Measurements from ENCODE around the gene DPAGT1. TPM values are rescaled to one million over a fixed set of nuclear protein-coding genes. Genes with fewer than 3 reads are reported as not detected.
"Not testable (repeated sequence)": the region's sequence is repeated elsewhere in the genome, so short reads cannot be mapped to it uniquely, and the experiment has no call there.

Gene DPAGT1
- total and polyA plus RNA-seq, 5 experiments from 2014 or later: 28.7 to 37.5 (median 29.0) TPM

DNA sequence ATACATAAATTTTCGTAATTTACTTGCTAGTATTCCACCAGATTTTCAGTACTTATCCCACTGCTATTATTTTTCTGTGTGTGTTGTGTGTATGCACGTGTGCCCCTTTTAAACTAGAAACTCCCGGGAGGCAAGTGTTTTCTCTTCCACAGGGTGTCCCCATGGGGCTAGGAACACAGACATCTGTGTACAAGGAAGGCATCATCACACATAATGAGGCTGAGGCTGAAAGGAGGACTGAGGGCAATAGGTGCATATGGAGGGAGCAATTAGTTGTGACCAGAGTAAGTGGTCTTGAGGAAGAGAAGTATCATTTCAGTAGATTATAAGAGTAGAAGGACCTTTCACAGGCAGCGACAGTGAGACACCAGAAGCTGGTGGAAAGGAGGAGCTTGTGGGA lies 2.1 kb upstream of the DPAGT1 start:
- DNase-seq (no peak), ATAC-seq (no peak)
- peak overlapping the region; percentile 57 to 100 (median 96) for H3K27ac Mint-ChIP-seq
- peaks cover 24 to 68% (median 50%) of the 10 kb centered on the region in 4 donors for H3K4me1 Mint-ChIP-seq
- no peaks in the 10 kb centered on the region for H3K27me3 Mint-ChIP-seq
- POLR2A ChIA-PET: interaction anchor here (0.6 to 6.6 kb wide), 3 partner anchors 7 to 404 kb away, joined by 4 to 79 read pairs (median 48); a partner anchor contains a TSS
- no peaks in the 10 kb centered on the region for H3K9me3 Mint-ChIP-seq
- H3K4me3 Mint-ChIP-seq: peak overlapping the region in 9 of 10 donors; percentile 69 to 99 (median 83)
- peaks cover 0 to 3% (median 0%) of the 10 kb centered on the region in 3 donors for H3K36me3 Mint-ChIP-seq

DNA sequence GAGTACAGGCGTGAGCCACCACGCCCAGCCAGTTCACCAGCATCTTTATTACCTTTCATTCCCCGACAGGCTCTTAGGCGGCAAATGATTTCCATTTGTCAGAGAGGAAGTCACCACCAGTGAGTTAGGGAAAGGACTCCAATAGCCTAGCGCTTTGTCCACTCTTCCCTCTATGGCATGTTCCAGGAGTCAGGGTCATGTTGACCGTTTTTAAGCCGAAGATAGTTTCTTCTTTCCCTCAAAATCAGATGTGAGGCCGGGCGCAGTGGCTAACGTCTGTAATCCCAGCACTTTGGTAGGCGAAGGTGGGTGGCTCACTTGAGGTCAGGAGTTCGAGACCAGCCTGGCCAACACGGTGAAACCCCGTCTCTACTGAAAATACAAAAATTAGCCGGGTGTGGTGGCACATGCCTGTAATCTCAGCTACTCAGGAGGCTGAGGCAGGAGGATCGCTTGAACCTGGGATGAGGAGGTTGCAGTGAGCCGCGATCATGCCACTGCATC lies 1.6 kb upstream of the DPAGT1 start:
- POLR2A ChIA-PET: interaction anchor here (1.2 to 3.5 kb wide), 13 partner anchors 9 to 94 kb away, joined by 3 to 48 read pairs (median 8); partner anchors contain the start of genes HINFP, NLRX1, RPS25 and TRAPPC4
- peaks cover 19 to 63% (median 49%) of the 10 kb centered on the region in 4 donors for H3K4me1 Mint-ChIP-seq
- not testable (repeated sequence) for H3K9me3 Mint-ChIP-seq

DNA sequence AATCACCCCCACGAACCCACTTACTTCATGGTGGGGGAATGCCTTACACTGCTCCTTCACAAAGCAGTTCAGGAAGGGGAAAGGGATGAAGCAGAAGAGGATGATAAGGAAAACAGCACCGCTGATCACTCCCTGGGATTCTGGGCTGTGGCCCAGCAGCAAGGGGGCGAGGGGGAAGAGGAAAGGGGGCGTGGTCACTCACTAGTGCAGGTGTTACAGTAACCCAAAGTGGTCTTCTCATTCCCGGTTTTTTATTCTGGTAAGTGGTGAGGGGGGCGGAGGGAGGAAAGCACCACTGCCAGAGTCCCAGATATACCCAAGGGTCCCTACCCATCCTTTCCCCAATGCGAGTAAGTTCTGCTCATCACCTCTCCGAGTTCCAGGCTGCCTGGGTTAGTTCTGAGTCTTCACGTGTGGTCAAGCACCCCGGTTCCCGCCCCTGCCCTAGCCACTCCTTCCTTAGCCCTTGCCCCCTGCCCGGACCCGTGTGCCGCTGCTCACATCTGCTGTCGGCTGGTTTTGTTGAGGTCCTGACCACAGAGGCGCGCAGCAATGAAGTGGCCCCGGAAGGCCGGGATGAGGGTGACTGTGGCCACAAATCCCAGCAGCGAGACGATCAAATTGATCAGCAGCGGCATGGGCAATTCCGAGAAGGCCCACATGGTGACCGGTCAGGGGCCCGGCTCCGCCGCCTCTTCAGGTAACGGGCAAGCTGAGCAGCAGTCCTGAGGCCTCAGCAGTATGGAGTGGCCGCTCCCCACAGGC lies 477 bp downstream of the DPAGT1 start:
- no peak for DNase-seq
- Mint-ChIP-seq H3K4me3 (peak overlapping the region; percentile 91 to 99 (median 97)), H3K27me3 (no peaks in the 10 kb centered on the region), H3K4me1 (peaks cover 21 to 54% (median 41%) of the 10 kb centered on the region in 4 donors), H3K9me3 (no peaks in the 10 kb centered on the region), H3K27ac (peak overlapping the region; percentile 96 to 100 (median 100)), H3K36me3 (peaks cover 0 to 25% (median 10%) of the 10 kb centered on the region in 3 donors)
- POLR2A ChIA-PET: interaction anchor here (1.0 to 3.5 kb wide), 17 partner anchors 7 to 177 kb away, joined by 3 to 48 read pairs (median 6); partner anchors contain the start of genes ABCG4, CENATAC, HINFP and HMBS
- peak in 1 of 2 donors; percentile 0 for ATAC-seq

More for the DNA sequence above, 1.6 kb upstream of the DPAGT1 start:
- H3K27ac Mint-ChIP-seq: peak overlapping the region; percentile 91 to 100 (median 100)
- ATAC-seq, H3K27me3 Mint-ChIP-seq, H3K36me3 Mint-ChIP-seq: not testable (repeated sequence)
- DNase-seq: peak in 1 of 10 donors; percentile 11
- H3K4me3 Mint-ChIP-seq: peak overlapping the region; percentile 62 to 99 (median 97)

DNA sequence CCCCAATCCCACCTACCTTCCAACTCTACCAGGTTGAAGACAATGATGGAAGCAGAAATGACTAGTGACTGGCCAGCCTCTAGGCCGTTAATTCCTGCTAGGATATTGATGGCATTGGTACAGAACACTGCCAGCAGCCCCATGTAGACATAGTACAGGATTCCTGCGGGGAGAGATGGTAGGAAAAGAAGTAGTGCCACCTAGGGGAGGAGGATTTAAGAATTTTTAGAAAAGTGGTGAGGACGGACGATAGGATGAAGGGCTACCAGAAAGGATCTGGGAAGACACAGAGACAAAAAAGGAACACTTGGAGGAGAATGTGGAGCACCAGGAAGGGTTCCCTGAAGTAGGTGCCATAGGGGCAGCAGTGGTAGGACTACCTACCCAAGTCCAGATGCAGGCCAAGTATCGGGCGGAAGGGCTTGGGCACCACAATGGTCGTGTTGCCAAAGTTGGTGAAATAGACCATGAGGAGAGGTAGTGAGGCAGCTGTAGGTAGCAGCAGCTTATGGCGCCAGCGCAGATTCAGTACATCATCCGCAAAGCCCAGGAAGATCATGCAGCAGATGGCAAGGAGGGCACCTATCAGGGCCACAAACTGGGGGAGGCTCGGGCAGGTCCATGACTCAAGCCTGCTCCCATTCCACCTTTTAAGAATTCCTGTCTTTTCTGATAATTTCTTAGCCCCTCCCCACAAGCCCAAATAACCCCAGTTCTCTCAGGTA lies 1.2 kb downstream of the DPAGT1 start:
- Mint-ChIP-seq H3K36me3 (peaks cover 0 to 25% (median 10%) of the 10 kb centered on the region in 3 donors), H3K27me3 (peaks cover 0 to 1% (median 0%) of the 10 kb centered on the region in 5 donors), H3K27ac (peak overlapping the region; percentile 61 to 100 (median 84)), H3K4me1 (peaks cover 19 to 56% (median 45%) of the 10 kb centered on the region in 4 donors), H3K9me3 (no peaks in the 10 kb centered on the region), H3K4me3 (peak overlapping the region; percentile 91 to 99 (median 97))
- DNase-seq: no peak
- POLR2A ChIA-PET: interaction anchor here (0.7 to 7.1 kb wide), 4 partner anchors 7 to 59 kb away, joined by 3 to 79 read pairs (median 8); partner anchors contain the start of genes C2CD2L and HMBS
- ATAC-seq: no peak

DNA sequence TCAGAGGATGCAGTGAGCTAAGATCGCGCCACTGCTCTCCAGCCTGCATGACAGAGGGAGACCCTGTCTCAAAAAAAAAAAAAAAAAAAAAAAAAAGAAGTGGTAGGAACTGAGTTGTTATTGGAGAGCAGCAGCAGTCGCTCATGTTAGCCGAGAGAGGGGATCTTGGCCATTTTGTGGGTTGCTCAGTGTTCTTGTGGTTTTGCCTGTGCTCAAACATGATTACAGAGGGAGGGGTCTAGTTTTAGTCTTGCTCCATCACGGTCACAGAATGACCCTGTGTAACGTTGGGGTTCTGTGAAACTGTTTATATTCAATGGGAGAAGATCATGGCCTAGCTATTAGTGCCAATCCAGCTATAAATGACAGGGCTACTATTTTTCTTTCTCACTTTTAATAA lies 1.9 kb downstream of the DPAGT1 start:
- DNase-seq (no peak), ATAC-seq (no peak)
- H3K27ac Mint-ChIP-seq: peak overlapping the region in 4 of 10 donors; percentile 61 to 100 (median 84)
- peaks cover 0 to 3% (median 0%) of the 10 kb centered on the region in 5 donors for H3K27me3 Mint-ChIP-seq
- peaks cover 22 to 57% (median 47%) of the 10 kb centered on the region in 4 donors for H3K4me1 Mint-ChIP-seq
- POLR2A ChIA-PET: interaction anchor here (0.7 to 7.1 kb wide), 6 partner anchors 7 to 881 kb away, joined by 3 to 79 read pairs (median 6); partner anchors contain the start of genes C2CD2L, RPS25, TRAPPC4 and VPS11
- peak overlapping the region in 9 of 10 donors; percentile 29 to 99 (median 97) for H3K4me3 Mint-ChIP-seq
- no peaks in the 10 kb centered on the region for H3K9me3 Mint-ChIP-seq
- H3K36me3 Mint-ChIP-seq: peaks cover 0 to 25% (median 10%) of the 10 kb centered on the region in 3 donors

GRCh38 chr11:119095066-119095880 lies 6.4 kb downstream of the DPAGT1 start:
- peak overlapping the region; percentile 89 to 95 (median 92) for H3K4me3 Mint-ChIP-seq
- H3K27ac Mint-ChIP-seq: peak overlapping the region; percentile 79 to 98 (median 93)
- H3K27me3 Mint-ChIP-seq: peaks cover 0 to 3% (median 0%) of the 10 kb centered on the region in 5 donors
- peak; percentile 96 to 100 (median 100) for DNase-seq
- peak; percentile 88 to 91 for ATAC-seq
- H3K4me1 Mint-ChIP-seq: peaks cover 24 to 42% (median 37%) of the 10 kb centered on the region in 4 donors
- peaks cover 0 to 31% (median 11%) of the 10 kb centered on the region in 3 donors for H3K36me3 Mint-ChIP-seq
- POLR2A ChIA-PET: interaction anchor here (0.6 to 7.1 kb wide), 27 partner anchors 10 to 693 kb away, joined by 3 to 79 read pairs (median 5); partner anchors contain the start of genes C2CD2L, CBL, CENATAC and HINFP
- no peaks in the 10 kb centered on the region for H3K9me3 Mint-ChIP-seq

DNA sequence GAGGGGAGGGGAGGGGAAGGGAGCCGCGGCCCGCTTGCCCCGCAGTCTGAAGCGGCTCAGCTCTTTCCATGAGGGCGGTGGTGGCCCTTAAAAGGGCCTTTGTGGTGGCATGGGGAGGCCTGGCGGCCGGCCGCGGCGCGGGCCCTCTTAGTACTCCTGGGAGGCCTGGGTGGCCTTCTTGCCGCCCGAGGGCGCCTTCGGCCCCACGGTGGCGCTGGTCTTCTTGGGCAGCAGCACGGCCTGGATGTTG lies 6.9 kb downstream of the DPAGT1 start:
- POLR2A ChIA-PET: interaction anchor here (0.6 to 7.1 kb wide), 29 partner anchors 10 to 692 kb away, joined by 3 to 79 read pairs (median 5); partner anchors contain the start of genes C2CD2L, CBL, CENATAC and HINFP
- Mint-ChIP-seq H3K9me3 (no peaks in the 10 kb centered on the region), H3K27ac (peak overlapping the region; percentile 79 to 98 (median 93)), H3K27me3 (peaks cover 0 to 3% (median 0%) of the 10 kb centered on the region in 5 donors), H3K4me1 (peaks cover 21 to 37% (median 32%) of the 10 kb centered on the region in 4 donors), H3K4me3 (peak overlapping the region; percentile 89 to 95 (median 92)), H3K36me3 (peaks cover 0 to 31% (median 14%) of the 10 kb centered on the region in 3 donors)
- DNase-seq (peak in 3 of 10 donors; percentile 49 to 63 (median 53)), ATAC-seq (peak; percentile 23 to 46)

GRCh38 chr11:119093942-119094815 lies 7.5 kb downstream of the DPAGT1 start:
- POLR2A ChIA-PET: interaction anchor here (0.6 to 7.1 kb wide), 30 partner anchors 8 to 691 kb away, joined by 3 to 79 read pairs (median 5); partner anchors contain the start of genes C2CD2L, CBL, CENATAC and DPAGT1
- ATAC-seq (peak; percentile 0 to 21), DNase-seq (peak in 7 of 10 donors; percentile 30 to 68 (median 45))
- H3K27ac Mint-ChIP-seq: peak overlapping the region; percentile 77 to 97 (median 93)
- H3K27me3 Mint-ChIP-seq: peaks cover 0 to 3% (median 0%) of the 10 kb centered on the region in 5 donors
- H3K4me3 Mint-ChIP-seq: peak overlapping the region; percentile 89 to 95 (median 92)
- H3K9me3 Mint-ChIP-seq: no peaks in the 10 kb centered on the region
- H3K4me1 Mint-ChIP-seq: peaks cover 21 to 36% (median 30%) of the 10 kb centered on the region in 4 donors
- H3K36me3 Mint-ChIP-seq: peaks cover 0 to 31% (median 14%) of the 10 kb centered on the region in 3 donors

DNA sequence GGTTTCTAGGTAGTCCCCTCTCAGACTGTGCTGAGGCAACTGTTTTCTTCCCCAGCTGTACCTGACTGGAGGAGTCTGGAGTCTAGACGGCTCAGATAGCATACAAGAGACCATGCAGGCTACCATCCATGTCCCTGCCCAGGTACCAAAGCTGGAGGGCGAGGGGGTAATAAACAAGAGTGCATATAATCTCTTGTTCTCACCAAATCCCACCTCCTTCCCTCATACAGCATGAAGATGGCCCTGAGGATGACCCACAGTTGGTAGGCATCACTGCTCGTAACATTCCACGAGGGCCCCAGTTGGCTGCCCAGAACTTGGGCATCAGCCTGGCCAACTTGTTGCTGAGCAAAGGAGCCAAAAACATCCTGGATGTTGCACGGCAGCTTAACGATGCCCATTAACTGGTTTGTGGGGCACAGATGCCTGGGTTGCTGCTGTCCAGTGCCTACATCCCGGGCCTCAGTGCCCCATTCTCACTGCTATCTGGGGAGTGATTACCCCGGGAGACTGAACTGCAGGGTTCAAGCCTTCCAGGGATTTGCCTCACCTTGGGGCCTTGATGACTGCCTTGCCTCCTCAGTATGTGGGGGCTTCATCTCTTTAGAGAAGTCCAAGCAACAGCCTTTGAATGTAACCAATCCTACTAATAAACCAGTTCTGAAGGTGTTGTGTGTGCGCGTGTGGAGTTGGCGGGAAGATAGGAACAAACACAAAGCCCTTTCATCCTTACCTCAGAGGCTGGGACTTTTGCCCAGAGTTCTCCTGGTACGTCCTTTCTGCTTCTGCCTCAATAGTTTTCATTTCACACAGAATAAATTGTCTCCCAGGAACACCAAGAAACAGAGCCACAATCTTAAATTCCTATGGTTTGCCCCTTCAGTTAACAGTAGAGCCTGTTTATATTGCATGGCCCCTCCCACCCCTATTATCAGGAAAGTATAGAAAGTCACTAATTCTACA lies 8.5 kb downstream of the DPAGT1 start:
- Mint-ChIP-seq H3K4me1 (peaks cover 18 to 31% (median 27%) of the 10 kb centered on the region in 4 donors), H3K36me3 (peaks cover 0 to 21% (median 10%) of the 10 kb centered on the region in 3 donors), H3K27me3 (peaks cover 0 to 3% (median 0%) of the 10 kb centered on the region in 5 donors), H3K27ac (peak overlapping the region; percentile 9 to 97 (median 86)), H3K9me3 (no peaks in the 10 kb centered on the region), H3K4me3 (peak overlapping the region; percentile 84 to 95 (median 89))
- ATAC-seq (no peak), DNase-seq (no peak)
- POLR2A ChIA-PET: interaction anchor here (0.5 to 7.1 kb wide), 12 partner anchors 8 to 113 kb away, joined by 3 to 79 read pairs (median 11); partner anchors contain the start of genes C2CD2L, CBL, DPAGT1 and HINFP

Data from naive thymus-derived CD8-positive, alpha-beta T cell (primary cell).